H1 (cell line): Measurements from ENCODE around the gene UNC119. TPM values are rescaled to one million over a fixed set of nuclear protein-coding genes. Genes with fewer than 3 reads are reported as not detected.

Source experiments
- ASH2L ChIP-seq: fragments of 200-600, 300-600 bp; sonication (generic); IDR thresholded peaks from one replicate; pipeline ENCODE4 v1.7.1; 2017; ENCODE audit warnings: low read length
- FOSL1 ChIP-seq: IDR thresholded peaks from 2 replicates; pipeline ENCODE4 v1.6.1; 2011; ENCODE audit warnings: mild to moderate bottlenecking, low read depth, low read length, moderate library complexity; ENCODE audit not compliant: insufficient read depth
- KDM4A ChIP-seq: IDR thresholded peaks from one replicate; pipeline ENCODE4 v1.7.1; 2012; ENCODE audit warnings: low read depth, mild to moderate bottlenecking, moderate library complexity, low read length, inconsistent platforms; ENCODE audit not compliant: severe bottlenecking
- MAX ChIP-seq: IDR thresholded peaks from 2 replicates; pipeline ENCODE4 v1.6.1; 2012; ENCODE audit warnings: inconsistent platforms
- polyA plus RNA-seq, 7 experiments: library from polyadenylated mRNA; depleted of rRNA in 3 of 7; stranded (reverse) in 5 of 7; unstranded in 2 of 7; fragments of >200 nt in 5 of 7; fragments of 200-250 nt in 2 of 7; gene quantifications; 1 replicate in 5 of 7; 2 replicates in 1 of 7; 4 replicates in 1 of 7; pipeline versions ENCODE4 v1.2.1 to v1.2.3, GENCODE V29; 2011 to 2013; ENCODE audit warnings: missing spikeins in 2 of 7, mixed read lengths in 2 of 7
- total RNA-seq: library from RNA; stranded (reverse); fragmentation: NEBNext Ultra II Directional; extraction: Animal tissue kit (Norgen Biotek cat#: 25700); gene quantifications from 2 replicates; pipeline ENCODE4 v1.2.1, GENCODE V29; 2021

UNC119 gene
- total and polyA plus RNA-seq, 2 of the 8 experiments (the other 6 are each of a cell fraction or from before 2014, with no cell fraction given): 43.5 to 94.4 TPM

GRCh38 chr17:28571361-28572122 is 19.1 kb upstream of the UNC119 start, which contains the start of gene PIGS (continued):
- TF ChIP-seq KDM4A (peak; percentile 67), MAX (no peak), FOSL1 (no peak), ASH2L (peak; percentile 36)
- TF ChIP-seq, all 59 proteins: peak for 12
